ENCODE results near the gene ANXA6. TPM values are rescaled to one million over a fixed set of nuclear protein-coding genes. Genes with fewer than 3 reads are reported as not detected.

ANXA6 gene
- total and polyA plus RNA-seq, 2 of the 4 experiments (the other 2 are of a cell fraction), result 355 to 610 TPM

DNA sequence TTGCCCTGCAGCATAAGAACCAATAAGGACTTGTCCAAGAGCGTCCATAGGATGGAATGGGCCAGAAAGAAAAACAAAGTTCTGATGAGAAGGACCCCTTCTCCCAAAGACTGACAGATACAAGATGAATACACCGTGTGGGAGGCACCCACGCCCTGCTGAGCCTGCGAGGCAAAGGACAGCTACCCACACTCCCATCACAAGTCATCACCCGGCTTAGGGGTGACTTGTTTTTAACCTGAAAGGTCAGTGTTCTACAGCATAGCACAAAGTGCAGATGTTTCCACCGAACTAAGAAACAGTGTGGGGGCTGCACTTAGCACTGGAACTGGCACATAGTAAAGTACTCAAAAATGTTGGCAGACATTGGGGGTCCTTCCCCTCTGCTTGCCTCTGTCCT lies 90.7 kb downstream of the ANXA6 start:
- no peak overlapping the region for H2BK20ac ChIP-seq (ENCODE audit: low read depth, low read length)
- no peak overlapping the region for H4K5ac ChIP-seq (ENCODE audit: low read depth, low read length)
- peak overlapping the region; percentile 75; the same call in 1 of the 2 replicates for H2AK5ac ChIP-seq (ENCODE audit: low read depth, low read length)
- H3K56ac ChIP-seq (ENCODE audit: extremely low read depth, insufficient read depth, low read length), result no peak overlapping the region
- H2AK9ac ChIP-seq (replicated peaks; ENCODE audit: low read depth, low read length, poor library complexity), result no peak overlapping the region
- peak overlapping the region; percentile 38; the same call in 1 of the 2 replicates for H3K4ac ChIP-seq (ENCODE audit: low read depth, low read length)
- H3K36me3 ChIP-seq (ENCODE audit: control insufficient read depth, insufficient read depth, low read length), result peaks cover 16% of the 10 kb centered on the region
- 71% methylated on average over 1 of the region's 6 CpGs; no CpG with 5 or more reads in 1 of the 2 experiments for WGBS, 2 experiments (ENCODE audit: extremely low coverage in 2 of 2, insufficient read length in 1 of 2)
- no peak overlapping the region for H4K8ac ChIP-seq (ENCODE audit: low read depth in 2 of 2, low read length in 2 of 2)
- no peak for DNase-seq
- no peak overlapping the region for H2AFZ ChIP-seq (replicated peaks; ENCODE audit: low read length, poor library complexity)
- dilution Hi-C loops (cut with HindIII; ENCODE audit: low sequenced_read_pairs, unreplicated experiment) (no loop called here), in situ Hi-C loops (cut with MboI; ENCODE audit: low sequenced_read_pairs) (no loop called here), intact Hi-C loops (cut with micrococcal nuclease) (no loop called here)
- no peak for TF ChIP-seq CHD1 (IDR thresholded peaks at IDR 0.05; ENCODE audit: low read depth, low read length)
- no peak for TF ChIP-seq MAZ (IDR thresholded peaks at IDR 0.05; ENCODE audit: borderline replicate concordance, low read depth, low read length)
- no peak for TF ChIP-seq USF2 (IDR thresholded peaks at IDR 0.05; ENCODE audit: low read depth, low read length)
- TF ChIP-seq MXI1 (IDR thresholded peaks at IDR 0.05; ENCODE audit: borderline replicate concordance, low read depth, low read length), result no peak
- TF ChIP-seq RFX5 (IDR thresholded peaks at IDR 0.05; ENCODE audit: low read depth, low read length), result no peak
- H2BK15ac ChIP-seq (ENCODE audit: low read depth, low read length), result no peak overlapping the region
- no peak overlapping the region for H2BK120ac ChIP-seq (ENCODE audit: low read depth, low read length)
- no peaks in the 10 kb centered on the region for H3K9me3 ChIP-seq (ENCODE audit: control insufficient read depth, insufficient read depth, low read length)
- no peaks in the 10 kb centered on the region for H3K27me3 ChIP-seq (ENCODE audit: control insufficient read depth, insufficient read depth, low read length)
- ChIA-PET POLR2A (ENCODE audit: unreplicated experiment) (no interaction called here), CTCF (no interaction called here)
- H3K4me2 ChIP-seq (ENCODE audit: low read depth, low read length), result no peak overlapping the region
- H3K9me1 ChIP-seq (ENCODE audit: insufficient read depth, low read length), result peaks cover 67% of the 10 kb centered on the region
- H3K18ac ChIP-seq (ENCODE audit: low read depth, low read length), result no peak overlapping the region
- no peak overlapping the region for H3K4me3 ChIP-seq (ENCODE audit: insufficient read depth, low read depth, low read length)
- H3K23ac ChIP-seq (ENCODE audit: low read depth, low read length), result no peak overlapping the region
- peaks cover 58% of the 10 kb centered on the region for H4K20me1 ChIP-seq (ENCODE audit: insufficient read depth, low read length)
- H4K91ac ChIP-seq (ENCODE audit: insufficient read depth, low read depth, low read length), result no peak overlapping the region
- no peak overlapping the region for H2BK5ac ChIP-seq (ENCODE audit: low read depth, low read length, poor library complexity, severe bottlenecking)
- peaks cover 59 to 96% of the 10 kb centered on the region in 2 experiments for H3K79me1 ChIP-seq (ENCODE audit: low read depth in 1 of 2, low read length in 2 of 2)
- H3K14ac ChIP-seq (replicated peaks; ENCODE audit: low read depth, low read length), result no peak overlapping the region; the same call in 1 of the 2 replicates
- BruUV-seq (replicated peaks), result no TSS peak
- peaks cover 52% of the 10 kb centered on the region for H3K4me1 ChIP-seq (ENCODE audit: control insufficient read depth, insufficient read depth, low read length)
- no peak overlapping the region for H3K27ac ChIP-seq (ENCODE audit: insufficient read depth, low read length)
- ATAC-seq (ENCODE audit: low read depth), result no peak
- no peak overlapping the region for H3K9ac ChIP-seq (ENCODE audit: low read depth, low read length)

Data from IMR-90 (cell line).